ENCODE data around the gene S1PR2. TPM values are rescaled to one million over a fixed set of nuclear protein-coding genes. Genes with fewer than 3 reads are reported as not detected.

S1PR2 gene, protein sequence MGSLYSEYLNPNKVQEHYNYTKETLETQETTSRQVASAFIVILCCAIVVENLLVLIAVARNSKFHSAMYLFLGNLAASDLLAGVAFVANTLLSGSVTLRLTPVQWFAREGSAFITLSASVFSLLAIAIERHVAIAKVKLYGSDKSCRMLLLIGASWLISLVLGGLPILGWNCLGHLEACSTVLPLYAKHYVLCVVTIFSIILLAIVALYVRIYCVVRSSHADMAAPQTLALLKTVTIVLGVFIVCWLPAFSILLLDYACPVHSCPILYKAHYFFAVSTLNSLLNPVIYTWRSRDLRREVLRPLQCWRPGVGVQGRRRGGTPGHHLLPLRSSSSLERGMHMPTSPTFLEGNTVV
- total RNA-seq (2021) (6.9 and 7.3 TPM in 2 replicates), Bru-seq, nascent RNA (percentile 42 among the genes with signal in this experiment), BruChase-seq, experiment 1, labeled RNA remaining after a 2-hour chase (percentile 64 among the genes with signal in this experiment), BruChase-seq, experiment 2, labeled RNA remaining after a 6-hour chase (percentile 66 among the genes with signal in this experiment)
- long read RNA-seq, partial matches to known transcripts = 0 of 3 reads
- long read RNA-seq, other reads (novel, unspliced or antisense) = 1 of 3 reads

DNA sequence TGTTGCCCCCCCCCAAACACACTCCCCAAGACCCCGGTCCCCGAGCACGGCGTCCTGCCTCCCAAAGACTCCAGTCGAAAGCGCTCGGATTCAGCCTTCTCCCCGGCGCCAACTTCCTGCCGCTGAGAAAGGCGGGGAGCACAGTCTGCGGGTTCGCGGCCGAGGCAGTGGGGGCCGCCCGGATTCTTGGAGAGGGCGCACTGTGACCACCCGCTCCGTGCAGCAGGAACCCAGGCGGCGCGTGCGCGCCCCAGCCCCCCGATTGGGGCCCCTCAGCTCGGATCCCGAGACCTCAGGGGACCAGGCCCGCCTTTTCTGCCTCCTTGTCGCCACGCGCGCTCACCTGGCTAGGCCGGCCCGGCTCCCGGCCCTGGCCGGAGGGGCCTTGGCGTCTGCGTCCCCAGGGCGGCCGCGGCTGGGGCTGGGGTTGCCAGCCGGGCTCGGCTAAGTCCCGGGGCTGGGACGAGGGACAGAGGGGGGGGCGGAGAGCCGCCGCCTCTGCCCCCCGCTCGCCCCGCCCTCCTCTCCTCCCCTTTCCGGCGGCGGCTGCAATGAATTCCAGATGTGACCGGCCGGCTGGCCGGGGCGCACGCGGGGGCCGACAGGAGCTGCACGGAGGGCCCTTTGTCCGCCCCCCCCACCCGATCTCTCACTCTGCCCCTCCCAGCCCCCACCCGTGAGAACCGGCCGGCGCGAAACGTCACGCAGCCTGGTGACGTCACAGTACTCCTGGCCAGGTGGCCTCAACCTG lies at the start of gene S1PR2:
TSS of gene S1PR2 (minus strand) at position 471 of the 751 bp plus-strand sequence. CDS start 6,426 bp downstream, outside the sequence.
- peak within 1 kb of the TSS; percentile 71 for H3K4me3 ChIP-seq
- H3K79me2 ChIP-seq (ENCODE audit: low read depth) = no peaks in the 10 kb centered on the region
- no peaks in the 10 kb centered on the region for H3K9me2 ChIP-seq (ENCODE audit: insufficient read depth)
- no peaks in the 10 kb centered on the region for H3K9me3 ChIP-seq (ENCODE audit: insufficient read depth, low read depth)
- 0 out of 2 replicates have a peak, but pooled peaks cover 3% of the 10 kb centered on the region for H4K20me1 ChIP-seq (ENCODE audit: insufficient read depth)
- peaks cover 21% of the 10 kb centered on the region for H3F3A ChIP-seq (ENCODE audit: insufficient read depth, low read depth)
- intact Hi-C loops (cut with micrococcal nuclease; ENCODE audit: unreplicated experiment) = loop anchor here (5.0 kb wide), 1 partner anchor 39 kb away; the partner anchor contains the start of gene DNMT1
- H2AFZ ChIP-seq = peak within 1 kb of the TSS; percentile 79
- POLR2A ChIA-PET (ENCODE audit: unreplicated experiment) = interaction anchor here (0.6 kb wide), 1 partner anchor 39 kb away, joined by 3 read pairs; no protein-coding TSS in a partner anchor
- CTCF ChIA-PET = interaction anchor here (0.7 kb wide), 2 partner anchors 19 to 26 kb away, joined by 4 read pairs; no protein-coding TSS in a partner anchor
- TF ChIP-seq, protein P1, sequence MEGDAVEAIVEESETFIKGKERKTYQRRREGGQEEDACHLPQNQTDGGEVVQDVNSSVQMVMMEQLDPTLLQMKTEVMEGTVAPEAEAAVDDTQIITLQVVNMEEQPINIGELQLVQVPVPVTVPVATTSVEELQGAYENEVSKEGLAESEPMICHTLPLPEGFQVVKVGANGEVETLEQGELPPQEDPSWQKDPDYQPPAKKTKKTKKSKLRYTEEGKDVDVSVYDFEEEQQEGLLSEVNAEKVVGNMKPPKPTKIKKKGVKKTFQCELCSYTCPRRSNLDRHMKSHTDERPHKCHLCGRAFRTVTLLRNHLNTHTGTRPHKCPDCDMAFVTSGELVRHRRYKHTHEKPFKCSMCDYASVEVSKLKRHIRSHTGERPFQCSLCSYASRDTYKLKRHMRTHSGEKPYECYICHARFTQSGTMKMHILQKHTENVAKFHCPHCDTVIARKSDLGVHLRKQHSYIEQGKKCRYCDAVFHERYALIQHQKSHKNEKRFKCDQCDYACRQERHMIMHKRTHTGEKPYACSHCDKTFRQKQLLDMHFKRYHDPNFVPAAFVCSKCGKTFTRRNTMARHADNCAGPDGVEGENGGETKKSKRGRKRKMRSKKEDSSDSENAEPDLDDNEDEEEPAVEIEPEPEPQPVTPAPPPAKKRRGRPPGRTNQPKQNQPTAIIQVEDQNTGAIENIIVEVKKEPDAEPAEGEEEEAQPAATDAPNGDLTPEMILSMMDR (conservative IDR thresholded peaks at IDR 0.05) = no peak
- TF ChIP-seq EZH2 (IDR thresholded peaks at IDR 0.05; ENCODE audit: low read depth) = no peak
- DNase-seq = peak; percentile 50 to 75
- peak within 1 kb of the TSS; percentile 84 for H3K4me2 ChIP-seq
- H3K36me3 ChIP-seq (ENCODE audit: low read depth) = no peaks in the 10 kb centered on the region
- H3K27me3 ChIP-seq (ENCODE audit: insufficient read depth, low read depth) = no peaks in the 10 kb centered on the region
- H3K4me1 ChIP-seq (replicated peaks; ENCODE audit: insufficient read depth) = 0 out of 2 replicates have a peak, but pooled peaks cover 7% of the 10 kb centered on the region
- H3K27ac ChIP-seq = no peak within 1 kb of the TSS
- no TSS peak for BruUV-seq (replicated peaks)

DNA sequence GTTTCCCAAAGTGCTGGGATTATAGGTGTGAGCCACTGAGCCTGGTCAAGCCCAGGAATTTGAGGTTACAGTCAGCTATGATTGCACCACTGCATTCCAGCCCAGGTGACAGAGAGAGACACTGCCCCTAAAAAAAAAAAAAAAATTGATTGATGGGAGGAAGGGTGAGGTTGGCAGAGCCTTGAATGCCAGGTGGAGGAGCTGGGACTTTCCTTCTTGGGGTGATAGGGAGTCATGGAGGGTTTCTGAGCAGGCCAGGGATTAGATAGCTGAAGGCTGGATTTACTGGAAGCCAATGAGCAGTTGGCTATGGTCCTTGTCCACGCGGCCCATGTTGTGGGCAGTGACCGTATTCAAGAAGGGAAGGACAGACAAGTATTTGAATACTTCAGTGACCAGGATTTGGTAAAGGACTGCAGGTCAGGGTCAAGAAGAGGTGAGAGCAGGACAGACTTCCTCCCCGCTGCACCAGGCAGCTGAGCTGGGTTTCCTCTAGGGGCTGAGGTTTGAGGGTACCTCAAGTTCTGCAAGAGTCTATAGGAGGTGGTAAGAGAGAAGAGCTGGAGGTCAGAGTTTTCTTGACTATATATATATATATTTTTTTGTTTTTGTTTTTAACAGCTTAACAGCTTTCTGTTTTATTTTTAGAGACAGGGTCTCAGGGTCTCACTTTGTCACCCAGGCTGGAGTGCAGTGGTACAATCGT lies 48.8 kb upstream of the S1PR2 start:
- H2AFZ ChIP-seq = no peak overlapping the region
- ChIA-PET POLR2A (ENCODE audit: unreplicated experiment) (interaction anchor here (0.6 to 1.2 kb wide), 5 partner anchors 8 to 55 kb away, joined by 3 to 7 read pairs (median 4); partner anchors contain the start of genes ICAM1 and ICAM5), CTCF (no interaction called here)
- no peaks in the 10 kb centered on the region for H3K9me3 ChIP-seq (ENCODE audit: insufficient read depth, low read depth)
- H3K27me3 ChIP-seq (ENCODE audit: insufficient read depth, low read depth) = no peaks in the 10 kb centered on the region
- H3K79me2 ChIP-seq (ENCODE audit: low read depth) = no peaks in the 10 kb centered on the region
- H3K27ac ChIP-seq = no peak overlapping the region
- BruUV-seq (replicated peaks) = no TSS peak
- H3K36me3 ChIP-seq (ENCODE audit: low read depth) = no peaks in the 10 kb centered on the region; the same call in 1 of the 2 replicates
- H3K9me2 ChIP-seq (ENCODE audit: insufficient read depth) = no peaks in the 10 kb centered on the region
- no peak overlapping the region for H3K4me3 ChIP-seq
- H3K4me1 ChIP-seq (replicated peaks; ENCODE audit: insufficient read depth) = peaks cover 37% of the 10 kb centered on the region
- intact Hi-C loops (cut with micrococcal nuclease; ENCODE audit: unreplicated experiment) = no loop called here
- TF ChIP-seq, protein P1 (conservative IDR thresholded peaks at IDR 0.05) = no peak
- no peak for TF ChIP-seq EZH2 (IDR thresholded peaks at IDR 0.05; ENCODE audit: low read depth)
- peak in 1 of 2 experiments; percentile 67 for DNase-seq
- H3K4me2 ChIP-seq = peak overlapping the region; percentile 12
- H3F3A ChIP-seq (ENCODE audit: insufficient read depth, low read depth) = peaks cover 37% of the 10 kb centered on the region
- H4K20me1 ChIP-seq (ENCODE audit: insufficient read depth) = no peaks in the 10 kb centered on the region

All from PC-9 (cell line).